Stimulated activated CD4-positive, alpha-beta T cell treated with anti-CD3 and anti-CD28 coated beads, Interleukin-2, amount 100 ng/mL, for 48 hours (primary cell): ENCODE results near the gene CTNNA3.
A peak's percentile ranks its signal among the peaks of the same experiment; 100 is the strongest.
"Not testable (repeated sequence)": the region's sequence is repeated elsewhere in the genome, so short reads cannot be mapped to it uniquely, and the experiment has no call there.

ENCODE experiments used
- DNase-seq, 2 donors: peaks; one replicate each; pipeline ENCODE4 v3.0.0-alpha.2; 2020

The CTNNA3 gene

GRCh38 chr10:67599597-67599996 lies 96.4 kb downstream of the CTNNA3 start:
- DNase-seq = no peak

- no peak for DNase-seq
Measured at GRCh38 chr10:67596641-67597040, 99.4 kb downstream of the CTNNA3 start.

DNA sequence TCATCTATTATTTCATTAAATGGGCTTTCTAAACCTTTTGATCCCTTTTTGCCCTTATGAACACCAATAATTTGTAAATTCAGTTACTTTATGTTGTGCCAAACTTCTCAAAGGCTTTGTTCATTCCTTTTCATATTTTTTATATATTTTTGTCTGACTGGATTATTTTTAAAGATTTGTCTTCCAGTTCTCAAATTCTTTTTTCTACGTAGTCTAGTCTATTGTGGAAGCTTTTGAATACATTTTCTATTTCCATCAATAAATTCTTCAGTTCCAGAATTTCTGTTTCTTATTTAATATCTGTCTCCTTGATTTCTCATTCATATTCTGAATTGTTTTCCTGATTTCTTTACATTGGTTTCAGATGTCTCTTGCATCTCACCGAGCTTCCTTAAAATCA lies 108.2 kb downstream of the CTNNA3 start:
- no peak for DNase-seq

DNA sequence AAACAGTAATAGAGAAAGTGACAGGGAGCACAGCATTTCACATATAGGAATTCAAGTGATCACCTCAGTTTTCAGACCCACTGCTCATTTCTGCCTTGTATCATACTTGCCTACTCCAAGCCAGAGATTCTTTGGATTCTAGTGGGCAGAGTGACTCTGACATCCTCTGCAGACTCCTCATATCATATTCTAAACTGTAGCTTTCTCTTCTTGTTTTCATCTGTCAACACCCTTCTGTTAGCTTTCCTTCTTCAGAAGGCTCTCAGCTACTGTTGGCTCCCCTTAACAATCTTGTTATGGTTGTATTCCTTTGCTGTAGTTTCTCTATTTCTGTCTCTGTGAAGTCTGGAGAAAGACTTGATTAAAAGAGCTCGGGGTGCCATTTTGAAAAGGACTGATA lies 120.5 kb downstream of the CTNNA3 start:
- DNase-seq = no peak

- DNase-seq = no peak
Measured at GRCh38 chr10:67573484-67573883, 122.5 kb downstream of the CTNNA3 start.

GRCh38 chr10:67571503-67571902 lies 124.5 kb downstream of the CTNNA3 start:
- DNase-seq = no peak

- not testable (repeated sequence) for DNase-seq
Measured at GRCh38 chr10:67558311-67558710, 137.7 kb downstream of the CTNNA3 start.

DNA sequence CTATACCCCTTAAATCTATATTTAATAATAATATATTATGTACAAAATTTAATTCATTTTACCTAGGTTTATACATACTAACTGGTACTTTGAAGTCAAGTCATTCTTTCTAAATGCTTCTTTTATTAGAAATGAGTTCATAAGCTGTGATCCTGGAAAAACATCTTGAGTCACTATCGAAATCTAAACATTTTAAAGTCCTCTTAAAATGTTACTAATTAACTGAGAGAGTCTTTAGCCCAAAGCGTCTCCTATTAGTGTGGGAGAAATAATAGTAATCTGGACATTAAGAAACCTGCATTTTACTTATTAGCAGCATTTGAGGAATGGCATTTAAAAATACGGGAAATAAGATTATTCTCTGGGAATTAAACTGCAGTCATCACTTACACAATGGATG lies 142.7 kb downstream of the CTNNA3 start:
- DNase-seq = no peak

DNA sequence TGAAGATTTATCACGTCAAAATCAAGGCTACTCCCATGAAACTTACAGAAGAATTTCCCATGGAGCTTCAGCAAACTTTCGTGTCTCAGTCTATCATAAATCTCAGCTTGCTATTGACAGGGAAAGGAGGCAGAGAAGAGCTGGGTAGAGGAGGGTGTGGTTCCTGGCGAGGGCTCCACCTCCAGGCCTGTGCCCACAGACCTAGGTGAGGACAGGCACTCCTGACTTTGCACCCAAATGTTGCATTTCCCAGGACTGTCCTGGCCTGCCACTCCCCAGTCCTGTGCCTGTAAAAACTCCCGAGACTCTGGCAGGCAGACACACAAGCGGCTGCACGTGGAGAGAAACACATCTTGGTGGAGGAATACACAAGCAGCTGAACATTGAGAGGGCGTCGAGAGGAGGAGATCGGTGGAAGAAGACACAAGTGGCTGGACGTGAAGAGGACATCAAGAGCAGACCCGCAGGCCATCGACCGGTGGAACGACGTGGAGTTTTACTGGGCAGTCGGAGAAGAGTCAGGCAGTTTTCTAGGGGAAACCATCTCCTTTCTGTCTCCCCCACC lies 145.1 kb downstream of the CTNNA3 start:
- DNase-seq = no peak

- DNase-seq = no peak
Measured at GRCh38 chr10:67550046-67550445, 145.9 kb downstream of the CTNNA3 start.

DNA sequence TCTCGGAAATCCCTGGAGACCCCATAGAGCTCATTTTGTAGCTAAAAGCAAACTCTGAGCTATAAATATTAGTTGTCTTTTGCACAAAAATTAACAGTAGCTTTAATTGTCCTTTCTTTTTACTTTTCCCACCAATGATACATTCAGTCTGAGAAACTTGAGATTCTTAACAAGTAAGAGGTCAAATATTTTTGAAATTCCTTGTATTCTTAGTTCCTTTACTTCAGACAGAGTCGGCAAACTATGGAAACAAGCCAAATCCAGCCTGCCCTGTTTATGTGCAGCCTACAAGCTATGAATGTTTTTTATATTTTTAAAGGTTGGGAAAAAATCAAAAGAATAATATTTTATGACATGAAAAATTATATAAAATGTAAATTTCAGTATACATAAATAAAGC lies 146.6 kb downstream of the CTNNA3 start:
- no peak for DNase-seq

DNA sequence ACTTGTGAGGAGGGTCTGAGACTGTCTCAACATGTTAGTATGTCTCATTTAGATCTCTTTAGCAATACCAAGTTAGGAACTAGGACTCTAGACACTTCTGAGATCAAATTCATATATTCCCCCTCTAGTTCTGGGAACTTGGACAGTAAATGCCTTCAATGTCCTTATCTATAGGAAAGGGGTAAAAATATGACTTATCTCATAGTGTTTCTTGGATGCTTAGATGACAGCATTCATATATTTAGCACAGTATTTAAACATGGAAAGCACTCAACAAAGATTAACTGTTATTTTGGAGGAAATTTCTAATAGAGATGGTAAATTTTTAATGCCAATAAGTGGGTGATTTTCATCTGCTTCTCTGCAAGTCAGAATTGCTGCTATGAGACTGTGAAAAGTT lies 154.6 kb downstream of the CTNNA3 start:
- no peak for DNase-seq

DNA sequence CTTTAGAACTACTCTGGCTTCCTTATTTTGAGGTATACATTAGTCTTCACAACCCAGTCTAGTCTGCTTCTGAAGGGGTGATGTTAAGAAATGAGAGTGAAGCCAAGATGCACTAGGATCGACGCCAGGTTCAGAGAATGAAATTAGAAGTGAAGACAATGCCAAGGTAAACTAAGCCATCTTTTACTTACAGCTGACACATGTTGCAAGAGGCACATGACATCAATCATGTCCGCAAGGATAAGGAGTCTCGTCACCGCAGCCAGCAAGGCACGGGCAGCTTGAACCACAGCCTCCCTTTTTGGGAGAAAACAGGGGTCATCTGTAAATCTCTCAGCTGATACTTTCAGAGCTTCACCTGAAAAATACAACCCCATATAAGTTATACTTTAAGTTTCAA lies 156.7 kb downstream of the CTNNA3 start:
- DNase-seq = no peak

GRCh38 chr10:67537906-67538305 lies 158.1 kb downstream of the CTNNA3 start:
- DNase-seq = no peak

- DNase-seq = no peak
Measured at GRCh38 chr10:67533376-67533775, 162.6 kb downstream of the CTNNA3 start.

- DNase-seq = not testable (repeated sequence)
Measured at GRCh38 chr10:67530990-67531389, 165.0 kb downstream of the CTNNA3 start.

- DNase-seq = no peak
Measured at GRCh38 chr10:67527351-67527750, 168.6 kb downstream of the CTNNA3 start.

DNA sequence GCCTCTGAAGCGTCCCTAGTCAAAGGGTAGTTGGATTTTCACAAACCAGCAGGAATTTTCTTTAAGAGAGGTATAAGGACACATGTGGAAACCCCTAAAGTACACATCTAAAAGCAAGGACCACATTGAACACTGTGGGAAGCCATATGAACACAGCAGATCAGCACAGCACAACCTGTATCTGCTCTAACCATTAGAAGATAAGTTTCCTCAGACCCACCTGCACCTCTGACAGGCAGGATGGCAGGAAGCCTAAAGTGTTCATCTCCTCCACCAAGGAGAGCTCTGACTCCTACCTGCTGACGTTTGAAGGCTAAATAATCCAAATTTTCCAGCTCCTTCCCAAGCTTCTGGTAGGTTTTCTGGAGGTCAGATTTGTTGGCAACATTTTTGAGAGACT lies 174.4 kb downstream of the CTNNA3 start:
- DNase-seq = no peak

- peak; percentile 14 to 15 for DNase-seq
Measured at GRCh38 chr10:67520924-67521520, 175.0 kb downstream of the CTNNA3 start.

DNA sequence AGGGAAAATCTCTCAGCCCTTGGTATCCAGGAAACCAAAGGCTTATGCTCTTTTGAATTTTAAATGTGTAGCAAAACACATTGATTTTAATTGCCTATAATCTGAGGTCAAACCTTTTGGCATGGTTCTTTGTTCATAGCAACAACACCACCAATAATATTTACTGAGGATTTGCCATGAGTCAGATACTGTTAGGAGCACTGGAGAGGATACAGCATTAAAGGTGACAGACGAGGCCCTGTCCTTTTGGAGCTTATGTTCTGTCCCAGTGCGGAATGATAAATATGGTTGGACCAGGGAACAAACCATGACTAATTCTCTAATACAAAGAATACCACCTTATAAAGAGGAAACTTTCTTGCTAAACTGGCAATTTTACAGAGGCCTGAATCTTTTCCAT lies 176.6 kb downstream of the CTNNA3 start:
- no peak for DNase-seq

GRCh38 chr10:67518756-67519155 lies 177.2 kb downstream of the CTNNA3 start:
- DNase-seq = no peak

GRCh38 chr10:67518043-67518442 lies 178.0 kb downstream of the CTNNA3 start:
- DNase-seq = no peak

GRCh38 chr10:67506757-67507091 lies 189.3 kb downstream of the CTNNA3 start:
- no peak for DNase-seq

- DNase-seq = no peak
Measured at GRCh38 chr10:67506083-67506756, 189.8 kb downstream of the CTNNA3 start.
